GM18511 (cell line): ENCODE data around the gene SLC22A25.
"Not testable (repeated sequence)": the region's sequence is repeated elsewhere in the genome, so short reads cannot be mapped to it uniquely, and the experiment has no call there.

ENCODE experiments used
- ATAC-seq: cut with Tn5 transposase; IDR thresholded peaks from one replicate; pipeline ENCODE4 v1.9.1; 2021; ENCODE audit warnings: mild to moderate bottlenecking, moderate library complexity; ENCODE audit not compliant: unreplicated experiment

The SLC22A25 gene

DNA sequence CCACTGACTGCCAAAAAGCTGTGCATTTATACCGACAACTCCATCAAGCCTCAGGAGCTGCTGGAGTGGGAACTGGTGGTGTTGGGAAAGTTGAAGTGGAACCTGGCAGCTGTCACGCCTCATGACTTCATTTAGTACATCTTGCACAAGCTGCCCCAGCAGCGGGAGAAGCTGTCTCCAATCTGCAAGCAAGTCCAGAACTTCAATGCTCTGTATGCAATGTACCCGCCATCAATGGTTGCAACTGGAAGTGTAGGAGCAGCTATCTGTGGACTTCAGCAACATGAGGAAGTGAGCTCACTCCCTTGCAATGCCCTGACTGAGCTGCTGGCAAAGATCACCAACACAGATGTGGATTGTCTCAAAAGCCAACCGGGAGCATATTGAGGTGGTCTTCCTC, at the start of gene SLC22A25:
TSS of gene SLC22A25 (minus strand) at position 67 of the 400 bp plus-strand sequence. CDS start 13,947 bp downstream, outside the sequence.
- ATAC-seq = no peak

DNA sequence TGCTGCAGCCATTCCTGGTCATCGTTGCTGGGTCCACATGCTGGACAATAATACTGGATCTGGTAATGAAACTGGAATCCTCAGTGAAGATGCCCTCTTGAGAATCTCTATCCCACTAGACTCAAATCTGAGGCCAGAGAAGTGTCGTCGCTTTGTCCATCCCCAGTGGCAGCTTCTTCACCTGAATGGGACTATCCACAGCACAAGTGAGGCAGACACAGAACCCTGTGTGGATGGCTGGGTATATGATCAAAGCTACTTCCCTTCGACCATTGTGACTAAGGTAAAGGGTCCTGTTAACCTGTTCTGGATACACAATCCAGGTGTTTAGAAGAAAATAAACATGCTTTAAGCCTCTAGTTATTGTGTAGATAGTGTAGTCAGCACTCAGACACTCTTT, 46.9 kb upstream of the SLC22A25 start:
- ATAC-seq = no peak

DNA sequence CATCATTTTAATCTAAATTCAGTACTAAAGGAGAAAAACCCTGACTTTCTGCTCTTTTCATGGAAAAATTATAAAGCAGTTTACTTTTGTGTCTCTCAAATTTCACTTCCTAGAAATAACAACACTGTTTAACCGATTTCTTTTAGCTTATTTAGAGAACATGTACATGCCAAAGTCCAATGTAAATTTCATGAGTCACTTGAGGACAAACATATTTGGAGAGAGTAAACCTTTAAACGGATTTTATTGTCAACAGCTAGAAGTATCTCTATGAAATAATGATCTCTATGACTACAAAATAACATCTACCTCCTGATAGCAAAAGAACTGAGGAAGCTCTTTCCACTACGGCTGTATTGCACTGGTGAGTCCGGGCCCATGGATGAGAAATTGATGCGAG, 46.3 kb upstream of the SLC22A25 start:
- no peak for ATAC-seq

DNA sequence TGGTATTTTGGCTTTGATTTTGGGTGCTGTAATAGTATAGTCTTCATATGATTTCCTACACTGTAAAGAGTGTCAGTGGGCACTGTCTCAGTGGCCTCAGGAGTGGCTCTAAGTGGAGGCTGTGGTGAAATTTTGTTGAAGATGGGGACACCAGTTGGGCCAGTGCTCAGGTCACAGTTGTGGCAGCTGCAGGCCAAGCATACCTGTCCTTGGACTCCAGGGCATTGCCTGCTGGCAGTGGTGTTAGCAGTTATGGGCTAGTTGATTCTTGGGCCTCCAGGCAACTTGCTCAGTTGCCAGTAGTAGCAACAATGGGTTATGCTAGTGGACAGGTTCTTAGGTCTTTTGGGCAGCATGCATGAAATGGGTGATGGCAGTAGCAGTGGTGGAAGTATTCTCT, 39.2 kb upstream of the SLC22A25 start:
- no peak for ATAC-seq

DNA sequence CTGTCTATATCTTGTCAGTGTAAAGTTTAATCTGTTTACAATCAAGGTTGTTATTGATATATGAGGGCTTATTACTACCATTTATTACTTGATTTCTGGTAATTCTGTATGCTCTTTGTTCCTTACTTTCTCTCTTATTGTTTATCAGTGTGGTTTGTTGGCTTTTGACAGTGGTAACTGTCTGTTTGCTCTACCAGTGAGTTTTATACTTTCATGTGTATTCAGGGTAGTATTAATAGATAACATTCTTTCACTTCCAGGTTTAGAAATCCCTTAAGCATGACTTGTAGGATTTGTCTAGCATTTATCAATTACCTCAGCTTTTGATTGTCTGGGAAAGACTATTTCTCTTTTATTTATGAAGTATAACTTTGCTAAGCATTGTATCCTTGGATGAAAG, 37.5 kb upstream of the SLC22A25 start:
- no peak for ATAC-seq

DNA sequence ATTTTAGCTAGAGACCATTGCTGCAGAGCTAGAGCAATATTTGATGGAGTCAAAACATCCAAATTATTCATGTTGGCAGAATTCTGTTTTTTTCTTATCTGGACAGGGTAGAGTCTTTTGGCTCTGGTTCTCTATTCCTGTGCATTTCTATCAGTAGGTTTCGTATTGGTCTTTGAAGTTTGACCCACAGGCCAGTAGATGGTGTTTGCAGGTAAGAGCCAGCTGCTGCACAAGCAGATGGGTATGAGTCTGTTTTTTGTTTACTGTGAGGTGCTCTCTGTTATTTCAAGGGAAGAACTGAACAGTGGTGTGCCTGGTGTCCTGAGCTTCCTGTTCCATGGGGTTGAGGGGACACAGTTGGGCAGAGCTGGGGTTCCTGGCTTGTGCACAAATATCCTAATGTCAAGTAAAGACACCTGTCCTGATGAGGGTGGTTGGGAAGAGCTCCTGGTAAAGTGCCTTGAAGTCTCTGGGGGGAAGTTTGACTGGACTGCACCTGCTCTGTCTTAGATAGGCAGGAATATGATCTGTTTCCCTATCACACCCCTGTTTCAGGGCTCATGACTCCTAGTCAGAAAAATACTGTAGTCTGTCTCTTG, 34.0 kb upstream of the SLC22A25 start:
- ATAC-seq = no peak

DNA sequence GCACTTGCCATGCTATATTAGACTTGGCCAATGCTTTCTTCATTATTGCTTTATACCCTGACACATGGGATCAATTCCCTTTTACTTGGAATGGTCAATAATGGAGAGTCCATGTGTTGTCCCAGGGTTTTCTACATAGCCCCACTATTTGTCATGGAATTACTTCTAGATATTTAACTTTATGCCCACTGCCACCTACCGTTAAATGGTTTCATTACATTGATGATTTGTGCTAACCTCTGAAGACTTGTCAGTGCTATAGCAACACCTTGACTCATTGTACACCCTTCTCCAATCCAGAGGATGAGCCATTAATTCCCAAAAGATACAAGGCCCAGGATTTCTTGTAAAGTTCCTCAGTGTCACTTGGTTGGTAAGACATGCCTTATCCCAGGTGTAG, 31.4 kb upstream of the SLC22A25 start:
- ATAC-seq = no peak

DNA sequence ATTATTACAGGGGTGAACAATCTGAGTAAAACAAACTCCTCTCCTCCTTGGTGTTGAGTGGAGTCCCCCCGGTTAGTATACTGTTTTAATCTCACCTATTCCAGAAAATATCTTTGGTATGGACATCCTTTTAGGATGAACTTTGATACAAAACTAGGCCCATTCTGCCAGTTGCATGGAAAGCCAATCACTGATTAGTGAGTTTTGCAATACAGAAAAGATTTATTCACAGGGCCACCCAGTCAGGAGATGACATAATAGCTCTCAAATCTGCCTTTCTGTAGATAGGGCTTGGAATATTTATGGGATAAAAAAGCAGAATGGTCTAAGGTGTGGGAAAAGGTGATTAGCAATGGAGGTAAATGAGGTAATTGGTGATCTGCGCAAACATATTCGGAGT, 30.3 kb upstream of the SLC22A25 start:
- no peak for ATAC-seq

DNA sequence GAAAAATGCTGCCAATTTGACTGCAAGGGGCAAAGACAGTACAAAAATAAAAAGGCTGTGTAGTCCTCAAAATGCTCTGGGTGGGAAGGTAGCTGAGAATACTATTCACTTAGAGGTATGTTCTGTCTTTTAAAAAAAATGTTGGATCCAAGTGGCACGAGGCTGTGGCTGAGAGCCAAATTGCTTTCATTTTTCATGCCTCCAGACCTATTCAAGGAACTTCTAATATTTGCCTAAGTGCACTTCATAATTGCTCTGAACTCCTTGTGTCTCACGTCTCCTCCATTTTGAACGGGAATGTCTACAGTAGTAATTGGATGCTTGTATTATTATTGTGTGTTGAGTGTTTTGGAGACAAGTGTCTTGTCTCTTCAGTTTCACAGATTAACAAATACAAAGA, 19.1 kb upstream of the SLC22A25 start:
- ATAC-seq = no peak

DNA sequence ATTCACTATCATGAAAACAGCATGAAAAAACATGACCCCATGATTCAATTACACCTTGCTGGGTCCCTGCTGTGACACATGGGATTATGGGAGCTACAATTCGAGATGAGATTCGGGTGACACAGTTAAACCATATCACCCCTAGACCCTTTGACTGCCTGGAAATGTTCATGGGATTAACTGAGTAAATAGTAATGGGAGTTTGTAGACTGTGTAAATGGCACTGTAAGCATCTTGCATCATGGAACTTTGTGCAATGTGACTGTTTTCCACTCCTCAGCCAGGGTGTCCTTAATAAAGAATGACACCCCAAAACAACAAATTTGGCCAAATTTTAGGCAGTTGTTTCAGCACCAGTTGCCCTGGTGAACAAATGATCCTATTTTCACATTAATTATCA, 7.9 kb upstream of the SLC22A25 start:
- no peak for ATAC-seq

DNA sequence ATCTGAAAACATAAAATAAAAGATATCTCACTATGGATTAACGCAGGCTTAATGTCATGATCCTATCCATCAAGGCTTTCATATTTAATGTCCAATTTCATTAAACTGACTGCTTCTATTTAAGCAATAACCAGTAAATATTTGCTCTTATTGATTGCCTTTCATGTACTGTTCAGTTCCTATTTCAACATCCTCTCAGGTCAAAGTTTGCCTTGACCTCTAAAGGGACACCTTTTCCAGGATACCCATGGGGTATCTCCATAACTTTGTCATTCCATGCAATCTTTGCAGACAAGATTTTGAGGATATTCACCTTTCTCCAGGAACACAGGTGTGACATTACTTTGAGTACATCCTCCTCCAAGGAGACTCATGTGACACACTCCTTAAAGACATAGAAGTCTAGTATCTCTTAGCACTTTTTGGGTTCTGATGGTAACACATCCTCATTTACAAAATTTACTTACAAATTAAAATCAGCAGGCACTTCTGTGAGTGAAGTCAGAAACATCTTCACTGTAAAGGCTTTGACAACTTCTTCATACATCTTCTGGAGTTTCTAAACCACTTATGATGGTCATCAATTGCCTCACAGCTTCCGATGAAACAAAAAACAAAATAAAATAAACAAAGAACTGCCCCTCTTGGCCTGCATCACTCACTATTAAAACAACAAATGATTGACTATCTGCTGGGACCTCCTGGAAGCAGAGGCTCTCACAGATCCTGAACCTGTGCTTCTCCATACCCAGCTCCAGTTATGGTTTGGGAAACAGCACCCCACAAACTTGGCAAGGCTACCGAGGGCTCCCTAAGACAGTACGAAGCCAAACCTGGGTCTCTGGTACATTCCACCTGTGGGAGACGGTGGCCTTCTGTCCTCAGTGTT, 7.0 kb upstream of the SLC22A25 start:
- no peak for ATAC-seq

DNA sequence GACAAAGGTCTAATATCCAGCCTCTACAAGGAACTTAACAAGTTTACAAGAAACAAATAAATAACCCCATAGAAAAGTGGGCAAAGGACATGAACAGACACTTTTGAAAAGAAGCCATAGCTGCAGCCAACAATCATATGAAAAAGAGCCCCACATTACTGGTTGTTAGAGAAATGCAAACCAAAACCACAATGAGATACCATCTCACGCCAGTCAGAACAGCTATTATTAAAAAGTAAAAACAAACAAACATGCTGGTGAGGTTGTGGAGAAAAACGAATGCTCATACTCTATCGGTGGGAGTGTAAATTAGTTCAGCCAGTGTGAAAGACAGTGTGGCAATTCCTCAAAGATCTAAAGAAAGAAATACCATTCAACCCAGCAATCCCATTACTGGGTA, 5.6 kb upstream of the SLC22A25 start:
- ATAC-seq = no peak

DNA sequence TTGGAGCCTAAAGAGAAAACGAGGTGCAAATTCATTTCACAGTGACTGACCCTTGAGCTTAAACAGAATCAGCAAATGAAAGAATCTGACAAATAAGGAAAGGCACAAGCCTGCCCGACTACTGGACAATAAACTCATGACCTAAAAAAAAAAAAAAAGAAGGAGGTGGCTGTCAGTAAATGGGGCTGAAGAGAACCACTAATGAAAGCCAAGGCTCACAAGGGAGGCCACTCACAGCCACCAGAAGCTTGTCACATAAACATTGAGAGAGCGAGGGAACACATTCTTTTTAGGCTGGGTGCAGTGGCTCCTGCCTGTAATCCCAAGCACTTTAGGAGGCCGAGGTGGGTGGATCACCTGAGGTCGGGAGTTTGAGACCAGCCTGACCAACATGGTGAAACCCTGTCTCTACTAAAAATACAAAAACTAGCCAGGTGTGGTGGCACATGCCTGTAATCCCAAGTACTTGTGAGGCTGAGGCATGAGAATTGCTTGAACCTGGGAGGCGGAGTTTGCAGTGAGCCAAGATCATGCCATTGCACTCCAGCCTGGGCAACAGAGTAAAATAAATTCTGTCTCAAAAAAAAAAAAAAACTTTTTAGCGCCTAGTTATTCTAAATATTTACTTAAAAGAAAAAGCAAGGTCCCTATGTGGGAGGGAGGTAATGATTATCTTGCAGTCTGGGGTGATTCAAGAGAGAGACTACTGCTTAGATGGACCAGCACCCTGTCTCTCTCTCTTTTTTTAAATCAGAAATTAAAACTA, 4.0 kb upstream of the SLC22A25 start:
- ATAC-seq = not testable (repeated sequence)

DNA sequence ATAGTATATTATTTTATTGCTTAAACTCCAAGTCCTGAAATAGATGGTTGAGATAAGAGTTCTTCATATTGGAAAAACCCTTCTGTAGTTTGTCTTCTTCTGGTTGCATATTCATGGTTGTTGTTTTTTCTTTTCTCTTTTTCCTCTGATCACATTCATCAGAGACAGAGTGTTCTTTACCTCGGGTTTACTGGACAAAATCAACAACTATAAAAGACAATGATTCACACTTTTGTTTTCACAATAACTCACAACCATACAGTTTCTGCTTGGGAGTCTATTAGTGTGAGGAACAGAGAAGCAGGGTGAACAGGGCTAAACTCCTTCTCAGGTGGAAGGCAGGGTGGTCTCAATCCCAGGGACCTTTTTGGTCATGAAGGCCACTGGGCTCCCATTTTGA, 2.6 kb upstream of the SLC22A25 start:
- ATAC-seq = no peak

DNA sequence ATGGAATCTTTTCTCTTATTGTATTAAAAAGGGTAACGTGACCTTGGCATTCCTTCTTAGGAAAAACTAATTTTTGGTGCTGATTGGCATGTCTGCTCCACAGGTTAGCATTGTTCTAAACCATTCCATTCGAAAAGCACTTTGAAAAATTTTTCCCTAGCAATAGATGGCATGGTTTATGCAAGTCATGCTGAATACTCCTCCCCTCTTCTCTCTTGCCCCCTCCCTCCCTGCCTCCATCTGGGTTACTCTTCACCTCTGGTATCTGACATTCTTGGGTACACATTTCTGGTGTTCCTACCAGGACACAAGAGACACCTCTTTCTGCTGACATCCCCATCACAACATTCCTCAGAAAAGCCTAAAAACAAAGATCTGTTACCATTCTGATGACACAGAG, 1.5 kb upstream of the SLC22A25 start:
- ATAC-seq = no peak

DNA sequence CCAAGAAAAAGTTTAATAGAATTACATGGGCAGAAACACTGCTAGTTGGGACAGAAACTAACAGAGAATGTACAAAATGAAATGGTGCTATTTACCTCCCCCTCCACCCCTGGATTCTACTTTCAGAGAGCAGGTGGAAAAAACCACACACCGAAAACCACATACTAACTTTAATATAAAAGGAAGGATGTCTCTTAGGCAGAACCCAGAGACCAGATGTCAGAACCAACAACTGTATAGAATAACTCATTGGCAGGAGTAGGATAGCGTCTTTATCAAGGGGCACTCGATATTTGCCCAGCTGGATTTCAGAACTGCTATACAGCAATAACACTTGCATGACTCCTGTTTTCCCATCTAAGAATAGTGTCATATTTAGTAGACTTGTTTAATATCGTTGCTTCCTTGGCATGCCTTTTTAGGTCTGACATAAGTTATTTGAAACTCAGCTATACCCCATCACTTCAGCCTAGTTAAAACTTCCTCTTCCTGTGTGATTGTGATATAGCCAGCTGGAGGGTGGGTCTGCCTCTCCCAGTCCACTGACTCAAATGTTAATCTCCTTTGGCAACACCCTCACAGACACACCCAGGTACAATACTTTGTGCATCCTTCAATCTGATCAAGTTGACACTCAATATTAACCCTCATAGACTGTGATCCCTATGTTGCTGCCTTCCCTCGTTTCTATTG, 1.2 kb downstream of the SLC22A25 start:
- ATAC-seq = no peak

DNA sequence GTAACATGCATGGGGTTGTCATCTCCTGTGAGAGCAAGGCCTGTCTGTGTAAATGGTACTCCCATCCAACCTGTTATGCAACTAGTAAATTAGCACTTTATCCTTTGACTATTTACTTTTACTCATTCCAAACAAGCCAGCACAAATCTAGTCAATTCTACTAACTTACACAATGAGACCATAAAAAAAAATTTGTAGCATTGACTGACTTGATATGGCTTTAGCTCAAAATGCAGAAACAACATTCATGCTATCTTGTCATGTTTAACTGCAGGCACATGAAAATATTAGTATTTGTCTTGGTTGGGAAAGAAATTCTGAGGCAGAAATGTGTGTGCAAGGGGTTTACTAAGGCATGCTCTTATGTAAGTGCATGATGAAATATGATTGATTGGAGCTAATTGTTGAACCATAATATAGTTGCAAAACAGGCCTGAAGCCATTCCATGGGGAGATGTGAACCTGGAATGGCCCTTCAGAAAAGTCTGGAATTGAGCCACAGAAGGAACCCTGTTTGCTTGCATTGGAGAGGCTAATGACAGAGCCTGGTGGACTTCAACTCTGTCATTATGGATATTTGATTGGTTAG, 2.5 kb downstream of the SLC22A25 start:
- ATAC-seq = no peak

DNA sequence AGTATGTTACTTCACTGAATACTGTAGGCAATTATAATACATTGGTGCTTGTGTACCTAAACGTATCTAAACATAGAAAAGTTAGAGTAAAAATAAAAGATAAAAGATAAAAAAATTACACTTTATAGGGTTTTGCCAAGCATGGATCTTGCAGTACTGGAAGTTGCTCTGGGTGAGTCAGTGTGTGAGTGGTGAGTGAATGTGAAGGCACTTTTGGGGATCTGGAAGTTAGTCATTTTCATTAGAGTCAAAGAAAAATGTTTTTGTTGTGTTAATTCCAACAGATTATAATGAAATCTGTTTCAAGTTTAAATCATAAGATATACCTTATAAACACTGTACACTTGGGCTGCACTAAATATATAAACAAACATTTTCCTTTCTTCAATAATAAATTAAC, 3.3 kb downstream of the SLC22A25 start:
- no peak for ATAC-seq

DNA sequence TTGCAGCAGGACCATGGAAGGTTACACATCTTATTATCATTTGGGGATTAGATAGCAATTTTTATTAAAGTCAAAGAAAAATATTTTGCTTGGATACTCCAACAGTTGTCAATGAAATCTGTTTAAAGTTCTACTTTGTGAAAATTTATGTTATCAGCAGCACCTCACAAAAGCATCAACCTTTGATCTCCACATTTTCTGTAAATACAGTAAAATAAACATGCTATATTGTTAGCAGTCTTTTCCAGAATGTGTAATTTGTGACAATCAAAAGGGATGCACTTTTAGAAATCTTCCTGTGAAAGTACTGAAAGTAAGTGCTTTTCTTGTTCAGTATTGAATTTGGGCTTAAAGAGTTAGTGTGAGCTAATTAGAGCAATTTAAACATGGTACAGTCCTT, 4.1 kb downstream of the SLC22A25 start:
- no peak for ATAC-seq

DNA sequence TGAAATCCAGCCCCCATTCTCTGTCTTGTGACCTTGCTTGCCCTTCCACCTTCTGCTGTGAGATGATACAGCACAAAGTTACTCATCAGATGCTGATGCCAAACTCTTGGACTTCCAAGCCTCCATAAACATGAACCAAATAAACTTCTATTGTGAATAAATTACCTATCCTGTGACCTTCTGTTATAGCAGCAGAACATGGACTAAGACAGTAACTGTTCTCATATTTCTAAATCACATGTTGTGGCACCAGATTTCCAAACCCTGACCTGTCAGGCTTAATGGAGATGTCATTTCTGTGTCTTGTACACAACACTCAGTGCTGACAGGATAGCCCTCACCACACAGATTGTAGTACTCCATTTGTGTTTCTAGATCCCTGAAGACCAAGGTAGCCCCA, 6.0 kb downstream of the SLC22A25 start:
- no peak for ATAC-seq
